Progenitor cell of endocrine pancreas (in vitro differentiated cells): Measurements from ENCODE around the gene PRRX2. TPM values are rescaled to one million over a fixed set of nuclear protein-coding genes. Genes with fewer than 3 reads are reported as not detected.
A peak's percentile ranks its signal among the peaks of the same experiment; 100 is the strongest.

Experiments used
- DNase-seq: peaks from one replicate; pipeline ENCODE4 v3.0.0; 2021; ENCODE audit warnings: low spot score; ENCODE audit not compliant: unreplicated experiment
- H3K27ac Mint-ChIP-seq: 2 replicates; pipeline ENCODE4 v1.8.0; 2021; ENCODE audit warnings: mild to moderate bottlenecking, moderate library complexity, mixed read lengths
- H3K27me3 Mint-ChIP-seq: 2 replicates; pipeline ENCODE4 v1.8.0; 2021; ENCODE audit warnings: mixed read lengths
- H3K36me3 Mint-ChIP-seq: 2 replicates; pipeline ENCODE4 v1.8.0; 2022; ENCODE audit warnings: mixed read lengths; ENCODE audit not compliant: insufficient read depth
- H3K4me1 Mint-ChIP-seq: 2 replicates; pipeline ENCODE4 v1.8.0; 2021; ENCODE audit warnings: low read depth, mixed read lengths
- H3K4me3 Mint-ChIP-seq: 2 replicates; pipeline ENCODE4 v1.8.0; 2021; ENCODE audit warnings: low read depth, mild to moderate bottlenecking, moderate library complexity, mixed read lengths
- H3K9me3 Mint-ChIP-seq: 2 replicates; pipeline ENCODE4 v1.8.0; 2021; ENCODE audit warnings: low read depth, mixed read lengths
- CTCF ChIP-seq: fragments of 200-600 bp; sonication (generic); IDR thresholded peaks from one replicate; pipeline ENCODE4 v1.5.0; 2021; ENCODE audit warnings: antibody characterized with exemption, mild to moderate bottlenecking; ENCODE audit not compliant: unreplicated experiment
- total RNA-seq: library from RNA; stranded (reverse); gene quantifications from 2 replicates; pipeline ENCODE4 v1.2.1, GENCODE V29; 2021

Gene PRRX2
- total RNA-seq, 1 donor from 2014 or later = 0.79 TPM

DNA sequence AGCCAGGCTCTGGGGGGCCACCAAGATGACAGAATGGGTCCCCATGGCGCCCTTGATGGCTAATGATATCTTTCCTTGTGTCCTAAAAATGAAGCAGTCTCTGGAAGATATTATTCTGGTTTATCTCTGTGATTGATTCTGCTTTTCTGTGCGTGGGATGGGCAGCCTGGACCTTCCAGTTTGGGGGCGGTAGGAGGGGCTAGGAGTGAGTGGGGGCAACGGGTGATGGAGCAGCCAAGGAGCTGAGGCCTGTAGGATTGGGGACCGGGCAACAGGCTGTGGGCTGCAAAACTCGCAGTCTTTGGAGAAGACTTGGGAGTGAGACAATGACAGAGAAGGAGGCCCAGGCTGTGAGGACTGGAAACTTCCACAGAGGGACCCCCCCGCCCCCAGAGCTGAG is 8.8 kb downstream of the PRRX2 start:
- Mint-ChIP-seq H3K27me3 (peaks cover 8% of the 10 kb centered on the region), H3K9me3 (no peaks in the 10 kb centered on the region), H3K4me1 (no peaks in the 10 kb centered on the region), H3K36me3 (no peaks in the 10 kb centered on the region), H3K27ac (no peak overlapping the region), H3K4me3 (no peak overlapping the region)
- DNase-seq = no peak
- no peak for TF ChIP-seq CTCF

DNA sequence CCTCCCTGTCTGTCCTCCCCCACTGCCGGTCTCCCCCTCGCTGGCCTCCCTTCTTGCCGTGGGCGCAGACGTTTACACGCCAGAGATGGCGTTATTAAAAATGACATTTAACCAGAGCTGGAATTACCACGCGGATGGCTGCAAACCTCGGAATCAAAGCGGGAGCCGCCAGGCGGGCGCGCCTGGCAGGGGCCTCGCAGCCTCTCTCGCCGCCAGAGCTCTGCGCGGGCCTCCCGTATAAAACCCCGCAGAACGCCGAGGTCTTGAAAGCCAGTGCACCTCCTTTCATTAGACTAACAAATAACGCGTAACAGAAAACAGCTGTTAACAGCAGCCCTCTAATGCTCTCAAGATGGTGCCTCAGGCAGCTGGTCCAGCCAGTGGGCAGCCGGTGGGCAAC is 10.2 kb downstream of the PRRX2 start:
- Mint-ChIP-seq H3K36me3 (no peaks in the 10 kb centered on the region), H3K9me3 (no peaks in the 10 kb centered on the region), H3K27ac (no peak overlapping the region), H3K4me1 (no peaks in the 10 kb centered on the region), H3K4me3 (no peak overlapping the region), H3K27me3 (peaks cover 7% of the 10 kb centered on the region)
- DNase-seq = no peak
- no peak for TF ChIP-seq CTCF

DNA sequence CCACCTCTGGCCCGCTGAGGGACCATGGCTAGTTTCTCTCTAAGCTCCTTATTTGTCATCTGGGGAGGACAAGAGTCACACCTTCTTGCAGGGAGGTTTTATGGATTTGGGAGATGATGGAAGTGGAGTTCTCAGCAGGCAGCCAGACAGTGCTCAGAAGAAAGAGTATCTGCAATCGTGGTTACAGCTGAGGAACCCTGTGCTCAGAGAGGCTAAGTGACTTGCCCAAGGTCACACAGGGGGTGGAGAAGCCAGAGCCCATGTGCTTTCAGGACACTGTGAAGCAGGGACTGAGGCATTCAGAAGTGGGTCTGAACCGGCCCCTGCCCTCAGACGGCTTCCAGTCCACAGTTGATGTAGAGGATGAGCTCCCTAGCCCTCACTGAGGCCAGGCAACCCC is 10.8 kb downstream of the PRRX2 start:
- Mint-ChIP-seq H3K4me1 (no peaks in the 10 kb centered on the region), H3K27ac (no peak overlapping the region), H3K36me3 (no peaks in the 10 kb centered on the region), H3K4me3 (no peak overlapping the region), H3K27me3 (peaks cover 11% of the 10 kb centered on the region), H3K9me3 (no peaks in the 10 kb centered on the region)
- no peak for TF ChIP-seq CTCF
- DNase-seq = no peak

DNA sequence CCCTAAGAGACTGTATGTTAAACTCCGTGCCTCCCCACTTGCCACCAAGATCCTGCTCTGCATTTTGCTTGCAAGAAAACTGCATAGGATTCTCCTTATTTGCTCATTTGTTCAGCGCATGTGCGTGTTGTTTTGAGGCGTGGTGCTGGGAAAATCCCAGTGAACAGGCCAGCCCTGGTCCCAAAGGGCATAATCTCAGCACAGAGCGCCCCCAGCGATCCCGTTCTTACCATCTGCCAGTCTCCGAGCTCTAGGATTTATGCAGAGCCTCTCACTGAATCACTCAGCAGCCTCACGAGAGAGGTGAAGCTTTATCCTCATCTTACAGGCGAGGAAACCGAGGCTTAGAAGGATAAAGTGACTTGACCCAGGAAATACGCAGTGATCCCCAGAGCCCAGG is 11.5 kb downstream of the PRRX2 start:
- Mint-ChIP-seq H3K27ac (peak overlapping the region; percentile 89), H3K4me1 (no peaks in the 10 kb centered on the region), H3K9me3 (no peaks in the 10 kb centered on the region), H3K27me3 (peaks cover 11% of the 10 kb centered on the region), H3K4me3 (no peak overlapping the region), H3K36me3 (no peaks in the 10 kb centered on the region)
- DNase-seq = no peak
- TF ChIP-seq CTCF = no peak

- Mint-ChIP-seq H3K27me3 (peaks cover 11% of the 10 kb centered on the region), H3K27ac (no peak overlapping the region), H3K4me3 (no peak overlapping the region), H3K36me3 (no peaks in the 10 kb centered on the region), H3K9me3 (no peaks in the 10 kb centered on the region), H3K4me1 (no peaks in the 10 kb centered on the region)
- TF ChIP-seq CTCF = no peak
- DNase-seq = no peak
Measured at GRCh38 chr9:129677456-129677855, 12.0 kb downstream of the PRRX2 start.
